ENCODE data around the gene PSMD6. TPM values are rescaled to one million over a fixed set of nuclear protein-coding genes. Genes with fewer than 3 reads are reported as not detected.
A peak's percentile ranks its signal among the peaks of the same experiment; 100 is the strongest.

The PSMD6 gene
- total RNA-seq, 1 donor from 2014 or later, result 76.9 TPM

GRCh38 chr3:63993653-63994079 is 29.6 kb downstream of the PSMD6 start:
- Mint-ChIP-seq H3K4me3 (ENCODE audit: low read depth) (no peak overlapping the region), H3K4me1 (ENCODE audit: low read depth) (peaks cover 3% of the 10 kb centered on the region), H3K27me3 (no peaks in the 10 kb centered on the region), H3K9me3 (ENCODE audit: low read depth) (no peaks in the 10 kb centered on the region), H3K27ac (peak overlapping the region; percentile 29), H3K36me3 (ENCODE audit: insufficient read depth) (peaks cover 30% of the 10 kb centered on the region)
- peak; percentile 96 for TF ChIP-seq CTCF (IDR thresholded peaks at IDR 0.05; ENCODE audit: unreplicated experiment)
- DNase-seq (ENCODE audit: low spot score, unreplicated experiment), result peak; percentile 44

GRCh38 chr3:63992516-63993209 is 30.6 kb downstream of the PSMD6 start:
- Mint-ChIP-seq H3K4me3 (ENCODE audit: low read depth) (no peak overlapping the region), H3K4me1 (ENCODE audit: low read depth) (peaks cover 3% of the 10 kb centered on the region), H3K27ac (no peak overlapping the region), H3K27me3 (no peaks in the 10 kb centered on the region), H3K9me3 (ENCODE audit: low read depth) (no peaks in the 10 kb centered on the region), H3K36me3 (ENCODE audit: insufficient read depth) (peaks cover 27% of the 10 kb centered on the region)
- no peak for TF ChIP-seq CTCF (IDR thresholded peaks at IDR 0.05; ENCODE audit: unreplicated experiment)
- no peak for DNase-seq (ENCODE audit: low spot score, unreplicated experiment)

- no peak for DNase-seq (ENCODE audit: low spot score, unreplicated experiment)
- Mint-ChIP-seq H3K27me3 (no peaks in the 10 kb centered on the region), H3K4me3 (ENCODE audit: low read depth) (no peak overlapping the region), H3K36me3 (ENCODE audit: insufficient read depth) (peaks cover 24% of the 10 kb centered on the region), H3K4me1 (ENCODE audit: low read depth) (peaks cover 3% of the 10 kb centered on the region), H3K9me3 (ENCODE audit: low read depth) (no peaks in the 10 kb centered on the region), H3K27ac (no peak overlapping the region)
- no peak for TF ChIP-seq CTCF (IDR thresholded peaks at IDR 0.05; ENCODE audit: unreplicated experiment)
Observed at GRCh38 chr3:63991666-63992065, 31.6 kb downstream of the PSMD6 start.

GRCh38 chr3:63990733-63991132 is 32.6 kb downstream of the PSMD6 start:
- TF ChIP-seq CTCF (IDR thresholded peaks at IDR 0.05; ENCODE audit: unreplicated experiment), result no peak
- H3K27me3 Mint-ChIP-seq, result no peaks in the 10 kb centered on the region
- H3K36me3 Mint-ChIP-seq (ENCODE audit: insufficient read depth), result peaks cover 16% of the 10 kb centered on the region
- H3K4me1 Mint-ChIP-seq (ENCODE audit: low read depth), result peaks cover 3% of the 10 kb centered on the region
- H3K4me3 Mint-ChIP-seq (ENCODE audit: low read depth), result no peak overlapping the region
- DNase-seq (ENCODE audit: low spot score, unreplicated experiment), result no peak
- H3K27ac Mint-ChIP-seq, result peak overlapping the region; percentile 88
- no peaks in the 10 kb centered on the region for H3K9me3 Mint-ChIP-seq (ENCODE audit: low read depth)

GRCh38 chr3:63990204-63990603 is 33.1 kb downstream of the PSMD6 start:
- Mint-ChIP-seq H3K36me3 (ENCODE audit: insufficient read depth) (peaks cover 15% of the 10 kb centered on the region), H3K27ac (peak overlapping the region; percentile 88), H3K4me1 (ENCODE audit: low read depth) (peaks cover 3% of the 10 kb centered on the region), H3K27me3 (no peaks in the 10 kb centered on the region), H3K9me3 (ENCODE audit: low read depth) (no peaks in the 10 kb centered on the region), H3K4me3 (ENCODE audit: low read depth) (no peak overlapping the region)
- no peak for DNase-seq (ENCODE audit: low spot score, unreplicated experiment)
- TF ChIP-seq CTCF (IDR thresholded peaks at IDR 0.05; ENCODE audit: unreplicated experiment), result no peak
